GM12878 (cell line): Measurements from ENCODE around the gene CDON. TPM values are rescaled to one million over a fixed set of nuclear protein-coding genes. Genes with fewer than 3 reads are reported as not detected.

Source experiments
- ATAC-seq: fragments of 200-7000 bp; cut with Tn5 transposase; 3 replicates; pipeline ENCODE4 v1.9.1; 2020; ENCODE audit warnings: mild to moderate bottlenecking, moderate library complexity
- BruUV-seq: library from RNA; stranded (reverse); fragments of 400-500 nt; replicated peaks from 2 replicates; lab custom pipeline; 2021; lab: Mats Ljungman, UMichigan
- CTCF ChIA-PET: fragments of 300-600 bp; sonication (Branson Sonifier 250); formaldehyde crosslinking; extraction: SDS; loops from one replicate; lab custom pipeline; 2021; ENCODE audit warnings: inconsistent platforms; lab: Yijun Ruan, JAX
- POLR2A ChIA-PET: fragments of 350-600 bp; formaldehyde crosslinking; extraction: SDS; loops from one replicate; lab custom pipeline; 2021; ENCODE audit warnings: inconsistent platforms; lab: Charles Lee
- RAD21 ChIA-PET: fragments of 300-600 bp; sonication (Branson Sonifier 250); formaldehyde crosslinking; loops from one replicate; lab custom pipeline; 2023; ENCODE audit warnings: antibody characterized with exemption; ENCODE audit not compliant: unreplicated experiment; lab: Charles Lee
- SMC1A ChIA-PET: fragments of 300-600 bp; sonication (Branson Sonifier 250); formaldehyde crosslinking; loops from one replicate; lab custom pipeline; 2023; ENCODE audit not compliant: unreplicated experiment, uncharacterized antibody; lab: Charles Lee
- DNase-seq: peaks from one replicate; pipeline ENCODE4 v3.0.0-alpha.2; 2011; ENCODE audit warnings: low read depth, low spot score
- FAIRE-seq: peaks from 3 replicates; lab custom pipeline; 2011; peaks lifted over from hg19 to GRCh38; lab: Jason Lieb, UNC
- H2AFZ ChIP-seq: 2 replicates; pipeline ENCODE4 v1.6.0; 2011; ENCODE audit warnings: low read depth, low read length, control low read depth; ENCODE audit not compliant: control insufficient read depth
- H3K27ac ChIP-seq: 2 replicates; pipeline ENCODE4 v1.5.1; 2011; ENCODE audit warnings: control low read depth; ENCODE audit not compliant: control insufficient read depth, insufficient read depth
- H3K27me3 ChIP-seq, 2 experiments: replicated peaks in 1 of 2; 2 replicates each; pipeline versions ENCODE4 v1.6.0 to v1.6.1; 2011; ENCODE audit warnings: low read length in 1 of 2; ENCODE audit not compliant: control insufficient read depth in 2 of 2, insufficient read depth in 2 of 2
- H3K36me3 ChIP-seq, 2 experiments: 2 replicates each; pipeline ENCODE4 v1.5.1; 2011; ENCODE audit warnings: low read length in 1 of 2; ENCODE audit not compliant: control insufficient read depth in 2 of 2, insufficient read depth in 2 of 2
- H3K4me1 ChIP-seq: 2 replicates; pipeline ENCODE4 v1.6.1; 2011; ENCODE audit warnings: mild to moderate bottlenecking, low read length, moderate library complexity, mixed read lengths; ENCODE audit not compliant: control insufficient read depth, insufficient read depth
- H3K4me2 ChIP-seq: 2 replicates; pipeline ENCODE4 v1.6.0; 2011; ENCODE audit warnings: control low read depth; ENCODE audit not compliant: control insufficient read depth, insufficient read depth
- H3K4me3 ChIP-seq: fragments of 200-600 bp; sonication (generic); 2 replicates; pipeline ENCODE4 v1.5.1; 2016
- H3K79me2 ChIP-seq: 2 replicates; pipeline ENCODE4 v1.6.0; 2011; ENCODE audit warnings: low read length; ENCODE audit not compliant: control insufficient read depth, insufficient read depth
- H3K9ac ChIP-seq: 2 replicates; pipeline ENCODE4 v1.8.0; 2011; ENCODE audit warnings: low read length, control low read depth, mixed read lengths; ENCODE audit not compliant: control insufficient read depth, insufficient read depth
- H3K9me3 ChIP-seq: replicated peaks from 3 replicates; pipeline ENCODE4 v1.5.1; 2011; ENCODE audit warnings: mild to moderate bottlenecking, low read length; ENCODE audit not compliant: control insufficient read depth, insufficient read depth
- H4K20me1 ChIP-seq: 2 replicates; pipeline ENCODE4 v1.6.0; 2011; ENCODE audit not compliant: control insufficient read depth, insufficient read depth
- CBFB ChIP-seq: IDR thresholded peaks from 2 replicates; pipeline ENCODE4 v1.6.1; 2016; ENCODE audit warnings: antibody characterized with exemption, low read depth
- CTCF ChIP-seq, 3 experiments: IDR thresholded peaks in 2 of 3; conservative IDR thresholded peaks in 1 of 3; 2 replicates each; pipeline ENCODE4 v1.5.1; 2011; ENCODE audit warnings: low read depth in 3 of 3, low read length in 3 of 3, mild to moderate bottlenecking in 3 of 3, control low read depth in 2 of 3, moderate library complexity in 2 of 3, inconsistent platforms in 1 of 3, mixed read lengths in 1 of 3; ENCODE audit not compliant: control insufficient read depth in 2 of 3, insufficient read depth in 1 of 3; ENCODE audit errors: extremely low read depth in 1 of 3
- E4F1 ChIP-seq: fragments of 450-650 bp; IDR thresholded peaks from 2 replicates; pipeline ENCODE4 v1.6.1; 2018; ENCODE audit warnings: borderline replicate concordance, mild to moderate bottlenecking; ENCODE audit not compliant: partially characterized antibody
- FOXM1 ChIP-seq: IDR thresholded peaks from 2 replicates; pipeline ENCODE4 v1.6.1; 2012; ENCODE audit warnings: low read depth, mild to moderate bottlenecking, inconsistent platforms, low read length, moderate library complexity
- HDGF ChIP-seq: fragments of 450-650 bp; IDR thresholded peaks from 2 replicates; pipeline ENCODE4 v1.6.1; 2016; ENCODE audit warnings: antibody characterized with exemption
- HSF1 ChIP-seq: fragments of 150-350 bp; IDR thresholded peaks from 2 replicates; pipeline ENCODE4 v1.6.1; 2014; ENCODE audit warnings: mild to moderate bottlenecking, low read depth, low read length
- KLF5 ChIP-seq: fragments of 450-650 bp; IDR thresholded peaks from 2 replicates; pipeline ENCODE4 v1.6.1; 2014; ENCODE audit warnings: mild to moderate bottlenecking; ENCODE audit not compliant: partially characterized antibody
- PBX3 ChIP-seq: IDR thresholded peaks from 2 replicates; pipeline ENCODE4 v1.6.1; 2011; ENCODE audit warnings: mild to moderate bottlenecking, low read depth, low read length, moderate library complexity; ENCODE audit not compliant: insufficient replicate concordance
- POLR2A ChIP-seq: IDR thresholded peaks from 2 replicates; pipeline ENCODE4 v1.6.1; 2011; ENCODE audit warnings: low read depth, mild to moderate bottlenecking, low read length
- RB1 ChIP-seq: fragments of 450-650 bp; formaldehyde crosslinking; IDR thresholded peaks from 2 replicates; pipeline ENCODE4 v1.6.1; 2017; ENCODE audit warnings: mild to moderate bottlenecking, borderline replicate concordance
- RFX5 ChIP-seq: IDR thresholded peaks from 2 replicates; pipeline ENCODE4 v1.6.1; 2011; ENCODE audit warnings: low read depth, low read length, improper control_type of control experiment
- ZBTB4 ChIP-seq: fragments of 450-650 bp; formaldehyde crosslinking; IDR thresholded peaks from 2 replicates; pipeline ENCODE4 v1.4.0; 2022; ENCODE audit warnings: mild to moderate bottlenecking, moderate library complexity
- WGBS: methylation state at CpG from one replicate; pipeline ENCODE4 v1.1.6; 2016; ENCODE audit warnings: low lambda C conversion rate; ENCODE audit not compliant: insufficient replicate concordance, insufficient coverage; ENCODE audit errors: missing lambda C conversion rate; 5-methylcytosine and 5-hydroxymethylcytosine counted together
- in situ Hi-C: fragments of 300-500 bp; cut with MboI; formaldehyde crosslinking; loops from 9 replicates; pipeline ENCODE4 v1.14.3; 2018; ENCODE audit warnings: mixed read lengths
- intact Hi-C: fragments of 100-400 bp; cut with micrococcal nuclease; formaldehyde crosslinking; loops from one replicate; pipeline ENCODE4 v1.14.2; 2022; ENCODE audit not compliant: unreplicated experiment
- polyA plus RNA-seq, 11 experiments: library from polyadenylated mRNA; depleted of rRNA in 4 of 11; unstranded in 6 of 11; stranded (reverse) in 5 of 11; fragments of >200 nt; fragmentation: Nextera tagmentation in 4 of 11; fragmentation: Illumina TruSeq in 1 of 11; extraction: Ambion mirVana in 4 of 11; extraction: Trizol in 1 of 11; gene quantifications; 1 replicate in 1 of 11; 2 replicates in 10 of 11; pipeline versions ENCODE4 v1.2.1 to v1.2.3, GENCODE V29; 2011 to 2016; ENCODE audit warnings: inconsistent platforms in 2 of 11, missing spikeins in 2 of 11, low read depth in 1 of 11
- total RNA-seq, 4 experiments: library from RNA; depleted of rRNA in 3 of 4; stranded (reverse); fragments of >200 nt in 3 of 4; fragmentation: Illumina TruSeq in 1 of 4; extraction: Trizol in 1 of 4; gene quantifications; 2 replicates each; pipeline versions ENCODE4 v1.2.1 to v1.2.3, GENCODE V29; 2013 to 2021

CDON gene
- total and polyA plus RNA-seq, 10 of the 15 experiments (the other 5 are each of a cell fraction or from before 2014, with no cell fraction given): 0.07 to 4.2 (median 0.36) TPM

GRCh38 chr11:125950178-125950490, 112.5 kb downstream of the CDON start:
- Histone ChIP-seq H3K27ac (no peak overlapping the region), H3K27me3 (no peaks in the 10 kb centered on the region), H3K4me2 (no peak overlapping the region), H3K4me3 (no peak overlapping the region), H3K36me3 (no peaks in the 10 kb centered on the region), H3K4me1 (no peaks in the 10 kb centered on the region), H3K79me2 (no peaks in the 10 kb centered on the region), H2AFZ (no peak overlapping the region), H3K9ac (no peak overlapping the region), H4K20me1 (no peaks in the 10 kb centered on the region), H3K9me3 (no peaks in the 10 kb centered on the region)
- CTCF ChIA-PET: no interaction called here
- BruUV-seq: no TSS peak
- no peak for ATAC-seq
- in situ Hi-C loops: no loop called here
- 29% methylated on average over 11 of the region's 11 CpGs for WGBS
- intact Hi-C loops: no loop called here
- SMC1A ChIA-PET: no interaction called here
- no peak for FAIRE-seq
- POLR2A ChIA-PET: interaction anchor here (0.6 kb wide), 1 partner anchor 318 kb away, joined by 4 read pairs; no protein-coding TSS in a partner anchor
- RAD21 ChIA-PET: no interaction called here
- DNase-seq: no peak
- TF ChIP-seq E4F1 (no peak), POLR2A (no peak), RB1 (no peak), RFX5 (no peak), PBX3 (no peak), ZBTB4 (CRISPR knock-in tag) (no peak), KLF5 (no peak), HDGF (no peak), CBFB (no peak), FOXM1 (no peak), HSF1 (no peak), CTCF (IDR thresholded peaks at IDR 0.05 in 2 of 3, conservative IDR thresholded peaks at IDR 0.05 in 1 of 3; ENCODE audit: control insufficient read depth in 2 of 3, extremely low read depth in 1 of 3, insufficient read depth in 1 of 3, low read depth in 3 of 3, low read length in 3 of 3) (no peak)
